GM12878 (cell line): ENCODE data around the gene PTPRF. TPM values are rescaled to one million over a fixed set of nuclear protein-coding genes. Genes with fewer than 3 reads are reported as not detected.

Experiments
- ATAC-seq: fragments of 200-7000 bp; cut with Tn5 transposase; 3 replicates; pipeline ENCODE4 v1.9.1; 2020; ENCODE audit warnings: mild to moderate bottlenecking, moderate library complexity
- BruUV-seq: library from RNA; stranded (reverse); fragments of 400-500 nt; replicated peaks from 2 replicates; lab custom pipeline; 2021; lab: Mats Ljungman, UMichigan
- CTCF ChIA-PET: fragments of 300-600 bp; sonication (Branson Sonifier 250); formaldehyde crosslinking; extraction: SDS; loops from one replicate; lab custom pipeline; 2021; ENCODE audit warnings: inconsistent platforms; lab: Yijun Ruan, JAX
- POLR2A ChIA-PET: fragments of 350-600 bp; formaldehyde crosslinking; extraction: SDS; loops from one replicate; lab custom pipeline; 2021; ENCODE audit warnings: inconsistent platforms; lab: Charles Lee
- RAD21 ChIA-PET: fragments of 300-600 bp; sonication (Branson Sonifier 250); formaldehyde crosslinking; loops from one replicate; lab custom pipeline; 2023; ENCODE audit warnings: antibody characterized with exemption; ENCODE audit not compliant: unreplicated experiment; lab: Charles Lee
- SMC1A ChIA-PET: fragments of 300-600 bp; sonication (Branson Sonifier 250); formaldehyde crosslinking; loops from one replicate; lab custom pipeline; 2023; ENCODE audit not compliant: unreplicated experiment, uncharacterized antibody; lab: Charles Lee
- DNase-seq: peaks from one replicate; pipeline ENCODE4 v3.0.0-alpha.2; 2011; ENCODE audit warnings: low read depth, low spot score
- FAIRE-seq: peaks from 3 replicates; lab custom pipeline; 2011; peaks lifted over from hg19 to GRCh38; lab: Jason Lieb, UNC
- H2AFZ ChIP-seq: 2 replicates; pipeline ENCODE4 v1.6.0; 2011; ENCODE audit warnings: low read depth, low read length, control low read depth; ENCODE audit not compliant: control insufficient read depth
- H3K27ac ChIP-seq: 2 replicates; pipeline ENCODE4 v1.5.1; 2011; ENCODE audit warnings: control low read depth; ENCODE audit not compliant: control insufficient read depth, insufficient read depth
- H3K27me3 ChIP-seq, 2 experiments: replicated peaks in 1 of 2; 2 replicates each; pipeline versions ENCODE4 v1.6.0 to v1.6.1; 2011; ENCODE audit warnings: low read length in 1 of 2; ENCODE audit not compliant: control insufficient read depth in 2 of 2, insufficient read depth in 2 of 2
- H3K36me3 ChIP-seq, 2 experiments: 2 replicates each; pipeline ENCODE4 v1.5.1; 2011; ENCODE audit warnings: low read length in 1 of 2; ENCODE audit not compliant: control insufficient read depth in 2 of 2, insufficient read depth in 2 of 2
- H3K4me1 ChIP-seq: 2 replicates; pipeline ENCODE4 v1.6.1; 2011; ENCODE audit warnings: mild to moderate bottlenecking, low read length, moderate library complexity, mixed read lengths; ENCODE audit not compliant: control insufficient read depth, insufficient read depth
- H3K4me2 ChIP-seq: 2 replicates; pipeline ENCODE4 v1.6.0; 2011; ENCODE audit warnings: control low read depth; ENCODE audit not compliant: control insufficient read depth, insufficient read depth
- H3K4me3 ChIP-seq: fragments of 200-600 bp; sonication (generic); 2 replicates; pipeline ENCODE4 v1.5.1; 2016
- H3K79me2 ChIP-seq: 2 replicates; pipeline ENCODE4 v1.6.0; 2011; ENCODE audit warnings: low read length; ENCODE audit not compliant: control insufficient read depth, insufficient read depth
- H3K9ac ChIP-seq: 2 replicates; pipeline ENCODE4 v1.8.0; 2011; ENCODE audit warnings: low read length, control low read depth, mixed read lengths; ENCODE audit not compliant: control insufficient read depth, insufficient read depth
- H3K9me3 ChIP-seq: replicated peaks from 3 replicates; pipeline ENCODE4 v1.5.1; 2011; ENCODE audit warnings: mild to moderate bottlenecking, low read length; ENCODE audit not compliant: control insufficient read depth, insufficient read depth
- H4K20me1 ChIP-seq: 2 replicates; pipeline ENCODE4 v1.6.0; 2011; ENCODE audit not compliant: control insufficient read depth, insufficient read depth
- GATAD2B ChIP-seq: fragments of 450-650 bp; conservative IDR thresholded peaks from 2 replicates; pipeline ENCODE4 v1.6.1; 2017; ENCODE audit warnings: low read depth, mild to moderate bottlenecking, moderate library complexity
- HDAC2 ChIP-seq: fragments of 200-600 bp; sonication (generic); IDR thresholded peaks from 2 replicates; pipeline ENCODE4 v1.6.1; 2017
- HDAC6 ChIP-seq: fragments of 200-600 bp; sonication (generic); IDR thresholded peaks from one replicate; pipeline ENCODE4 v1.8.0; 2017; ENCODE audit warnings: antibody characterized with exemption; ENCODE audit not compliant: unreplicated experiment
- MEF2B ChIP-seq: fragments of 450-650 bp; IDR thresholded peaks from 2 replicates; pipeline ENCODE4 v1.6.1; 2018; ENCODE audit warnings: mild to moderate bottlenecking, moderate library complexity; ENCODE audit not compliant: partially characterized antibody, poor library complexity, severe bottlenecking
- MTA3 ChIP-seq: IDR thresholded peaks from 2 replicates; pipeline ENCODE4 v1.6.1; 2012; ENCODE audit warnings: low read length, inconsistent platforms, borderline replicate concordance
- PBX3 ChIP-seq: IDR thresholded peaks from 2 replicates; pipeline ENCODE4 v1.6.1; 2011; ENCODE audit warnings: mild to moderate bottlenecking, low read depth, low read length, moderate library complexity; ENCODE audit not compliant: insufficient replicate concordance
- RAD51 ChIP-seq: fragments of 450-650 bp; IDR thresholded peaks from 2 replicates; pipeline ENCODE4 v1.6.1; 2016; ENCODE audit warnings: moderate library complexity, mild to moderate bottlenecking, inconsistent platforms
- TBL1XR1 ChIP-seq: IDR thresholded peaks from 2 replicates; pipeline ENCODE4 v1.6.1; 2012; ENCODE audit warnings: low read depth, low read length, improper control_type of control experiment
- ZZZ3 ChIP-seq: IDR thresholded peaks from 2 replicates; pipeline ENCODE4 v1.6.1; 2011; ENCODE audit warnings: low read depth; ENCODE audit not compliant: control insufficient read depth, insufficient read length
- WGBS: methylation state at CpG from one replicate; pipeline ENCODE4 v1.1.6; 2016; ENCODE audit warnings: low lambda C conversion rate; ENCODE audit not compliant: insufficient replicate concordance, insufficient coverage; ENCODE audit errors: missing lambda C conversion rate; 5-methylcytosine and 5-hydroxymethylcytosine counted together
- in situ Hi-C: fragments of 300-500 bp; cut with MboI; formaldehyde crosslinking; loops from 9 replicates; pipeline ENCODE4 v1.14.3; 2018; ENCODE audit warnings: mixed read lengths
- intact Hi-C: fragments of 100-400 bp; cut with micrococcal nuclease; formaldehyde crosslinking; loops from one replicate; pipeline ENCODE4 v1.14.2; 2022; ENCODE audit not compliant: unreplicated experiment
- polyA plus RNA-seq, 11 experiments: library from polyadenylated mRNA; depleted of rRNA in 4 of 11; unstranded in 6 of 11; stranded (reverse) in 5 of 11; fragments of >200 nt; fragmentation: Nextera tagmentation in 4 of 11; fragmentation: Illumina TruSeq in 1 of 11; extraction: Ambion mirVana in 4 of 11; extraction: Trizol in 1 of 11; gene quantifications; 1 replicate in 1 of 11; 2 replicates in 10 of 11; pipeline versions ENCODE4 v1.2.1 to v1.2.3, GENCODE V29; 2011 to 2016; ENCODE audit warnings: inconsistent platforms in 2 of 11, missing spikeins in 2 of 11, low read depth in 1 of 11
- total RNA-seq, 4 experiments: library from RNA; depleted of rRNA in 3 of 4; stranded (reverse); fragments of >200 nt in 3 of 4; fragmentation: Illumina TruSeq in 1 of 4; extraction: Trizol in 1 of 4; gene quantifications; 2 replicates each; pipeline versions ENCODE4 v1.2.1 to v1.2.3, GENCODE V29; 2013 to 2021

The PTPRF gene
- total and polyA plus RNA-seq, 10 of the 15 experiments (the other 5 are each of a cell fraction or from before 2014, with no cell fraction given) = 0.04 to 2.6 (median 0.32) TPM

- H4K20me1 ChIP-seq = no peaks in the 10 kb centered on the region
- no peak overlapping the region for H3K4me2 ChIP-seq
- H3K4me1 ChIP-seq = no peaks in the 10 kb centered on the region
- H3K79me2 ChIP-seq = no peaks in the 10 kb centered on the region
- no peak overlapping the region for H3K9ac ChIP-seq
- ChIA-PET CTCF (no interaction called here), SMC1A (no interaction called here), POLR2A (no interaction called here), RAD21 (no interaction called here)
- in situ Hi-C loops = no loop called here
- DNase-seq = no peak
- H3K27me3 ChIP-seq = no peaks in the 10 kb centered on the region
- no peak for ATAC-seq
- TF ChIP-seq HDAC6 (no peak), MEF2B (no peak), MTA3 (no peak), TBL1XR1 (no peak), GATAD2B (no peak), ZZZ3 (no peak), RAD51 (no peak), HDAC2 (no peak), PBX3 (no peak)
- peaks cover 2% of the 10 kb centered on the region; the same call in 2 of the 3 replicates for H3K9me3 ChIP-seq
- intact Hi-C loops = no loop called here
- no peak overlapping the region for H3K27ac ChIP-seq
- no TSS peak for BruUV-seq
- no peak overlapping the region for H3K4me3 ChIP-seq
- 0% methylated on average over 1 of the region's 1 CpG for WGBS
- no peaks in the 10 kb centered on the region for H3K36me3 ChIP-seq
- FAIRE-seq = no peak
- H2AFZ ChIP-seq = no peak overlapping the region
Observed at GRCh38 chr1:43488165-43488564, 42.5 kb upstream of the PTPRF start.
